ENCODE results near the gene GDF11. TPM values are rescaled to one million over a fixed set of nuclear protein-coding genes. Genes with fewer than 3 reads are reported as not detected.

Gene GDF11
- total and polyA plus RNA-seq, 4 experiments from 2014 or later, result 0.25 to 15.8 (median 8.4) TPM

GRCh38 chr12:55715833-55716581 lies 26.9 kb upstream of the GDF11 start, which contains the start of gene BLOC1S1:
BLOC1S1 (plus strand) TSS chr12:55716046; CDS start chr12:55716052, 6 bp downstream.
- H3K4me3 Mint-ChIP-seq, result peak within 1 kb of the TSS; percentile 90 to 99 (median 94)
- CTCF ChIA-PET (ENCODE audit: partially characterized antibody), result interaction anchor here (1.1 to 5.1 kb wide), 7 partner anchors 9 to 114 kb away, joined by 3 to 44 read pairs (median 8); partner anchors contain the start of genes CD63 and DNAJC14
- Histone ChIP-seq H3K27me3 (ENCODE audit: insufficient read depth, low read length) (no peaks in the 10 kb centered on the region), H3K27ac (ENCODE audit: low read depth, low read length) (peak within 1 kb of the TSS; percentile 91), H3K36me3 (ENCODE audit: insufficient read depth, low read length) (peaks cover 10% of the 10 kb centered on the region), H3K4me3 (ENCODE audit: low read length in 2 of 2) (peak within 1 kb of the TSS; percentile 84 to 99), H3K4me1 (ENCODE audit: insufficient read depth, low read length) (peaks cover 39% of the 10 kb centered on the region), H3K9me3 (ENCODE audit: control insufficient read depth in 1 of 2, low read length in 2 of 2) (no peaks in the 10 kb centered on the region)
- DNase-seq, result peak; percentile 88 to 94 (median 90)
- peaks cover 0 to 28% of the 10 kb centered on the region in 2 donors for H3K36me3 Mint-ChIP-seq
- intact Hi-C loops (cut with micrococcal nuclease), result loop anchor here (1.0 to 5.0 kb wide), 4 partner anchors 14 to 113 kb away; partner anchors contain the start of gene DNAJC14
- POLR2A ChIA-PET (ENCODE audit: partially characterized antibody), result interaction anchor here (0.7 to 4.0 kb wide), 19 partner anchors 9 to 600 kb away, joined by 3 to 42 read pairs (median 6); partner anchors contain the start of genes CD63, CNPY2, DGKA and DNAJC14
- H3K27ac Mint-ChIP-seq, result peak within 1 kb of the TSS; percentile 94 to 99 (median 98)
- H3K9me3 Mint-ChIP-seq, result peaks cover 0 to 4% (median 0%) of the 10 kb centered on the region in 8 donors
- H3K27me3 Mint-ChIP-seq, result peaks cover 0 to 1% of the 10 kb centered on the region in 2 donors
- peaks cover 18 to 50% (median 36%) of the 10 kb centered on the region in 4 donors for H3K4me1 Mint-ChIP-seq

GRCh38 chr12:55716582-55716957 lies 26.4 kb upstream of the GDF11 start:
- peak overlapping the region; percentile 90 to 99 (median 94) for H3K4me3 Mint-ChIP-seq
- H3K4me1 Mint-ChIP-seq, result peaks cover 18 to 52% (median 37%) of the 10 kb centered on the region in 4 donors
- H3K27ac Mint-ChIP-seq, result peak overlapping the region; percentile 94 to 99 (median 98)
- peaks cover 0 to 1% of the 10 kb centered on the region in 2 donors for H3K27me3 Mint-ChIP-seq
- Histone ChIP-seq H3K4me3 (ENCODE audit: low read length in 2 of 2) (peak overlapping the region; percentile 84 to 99), H3K36me3 (ENCODE audit: insufficient read depth, low read length) (peaks cover 13% of the 10 kb centered on the region), H3K4me1 (ENCODE audit: insufficient read depth, low read length) (peaks cover 40% of the 10 kb centered on the region), H3K27me3 (ENCODE audit: insufficient read depth, low read length) (no peaks in the 10 kb centered on the region), H3K27ac (ENCODE audit: low read depth, low read length) (peak overlapping the region; percentile 91), H3K9me3 (ENCODE audit: control insufficient read depth in 1 of 2, low read length in 2 of 2) (no peaks in the 10 kb centered on the region)
- no peak for DNase-seq
- ChIA-PET CTCF (ENCODE audit: partially characterized antibody) (interaction anchor here (1.2 to 5.1 kb wide), 5 partner anchors 8 to 113 kb away, joined by 3 to 44 read pairs (median 9); partner anchors contain the start of genes CD63 and DNAJC14), POLR2A (ENCODE audit: partially characterized antibody) (interaction anchor here (0.6 to 4.0 kb wide), 22 partner anchors 8 to 600 kb away, joined by 3 to 42 read pairs (median 4); partner anchors contain the start of genes CD63, CNPY2, DGKA and DNAJC14)
- H3K9me3 Mint-ChIP-seq, result peaks cover 0 to 4% (median 0%) of the 10 kb centered on the region in 8 donors
- intact Hi-C loops (cut with micrococcal nuclease), result loop anchor here (1.0 to 5.0 kb wide), 4 partner anchors 14 to 113 kb away; partner anchors contain the start of gene DNAJC14
- peaks cover 0 to 28% of the 10 kb centered on the region in 2 donors for H3K36me3 Mint-ChIP-seq

GRCh38 chr12:55717011-55718007 lies 25.6 kb upstream of the GDF11 start:
- CTCF ChIA-PET (ENCODE audit: partially characterized antibody), result interaction anchor here (0.6 to 5.1 kb wide), 5 partner anchors 8 to 266 kb away, joined by 3 to 44 read pairs (median 9); partner anchors contain the start of gene CD63
- peaks cover 18 to 52% (median 37%) of the 10 kb centered on the region in 4 donors for H3K4me1 Mint-ChIP-seq

GRCh38 chr12:55718015-55718414 lies 24.9 kb upstream of the GDF11 start:
- POLR2A ChIA-PET (ENCODE audit: partially characterized antibody), result interaction anchor here (1.0 to 4.0 kb wide), 2 partner anchors 11 to 20 kb away, joined by 3 to 42 read pairs; partner anchors contain the start of gene CD63
- peak overlapping the region in 4 of 8 donors; percentile 48 to 99 (median 92) for H3K4me3 Mint-ChIP-seq
- peaks cover 15% of the 10 kb centered on the region for H3K36me3 ChIP-seq (ENCODE audit: insufficient read depth, low read length)
- no peaks in the 10 kb centered on the region for H3K9me3 ChIP-seq (ENCODE audit: control insufficient read depth in 1 of 2, low read length in 2 of 2)
- H3K27ac Mint-ChIP-seq, result peak overlapping the region in 5 of 7 donors; percentile 30 to 99 (median 63)
- no peak for DNase-seq
- no peak overlapping the region for H3K4me3 ChIP-seq (ENCODE audit: low read length in 2 of 2)
- H3K36me3 Mint-ChIP-seq, result peaks cover 0 to 29% of the 10 kb centered on the region in 2 donors
- H3K27me3 Mint-ChIP-seq, result peaks cover 0 to 1% of the 10 kb centered on the region in 2 donors
- H3K27ac ChIP-seq (ENCODE audit: low read depth, low read length), result no peak overlapping the region
- no peaks in the 10 kb centered on the region for H3K27me3 ChIP-seq (ENCODE audit: insufficient read depth, low read length)
- CTCF ChIA-PET (ENCODE audit: partially characterized antibody), result interaction anchor here (5.1 kb wide), 1 partner anchor 20 kb away, joined by 44 read pairs; no protein-coding TSS in a partner anchor
- intact Hi-C loops (cut with micrococcal nuclease), result loop anchor here (5.0 kb wide), 1 partner anchor 71 kb away; no protein-coding TSS in a partner anchor
- peaks cover 0 to 4% (median 0%) of the 10 kb centered on the region in 8 donors for H3K9me3 Mint-ChIP-seq
- peaks cover 18 to 52% (median 37%) of the 10 kb centered on the region in 4 donors for H3K4me1 Mint-ChIP-seq
- peaks cover 40% of the 10 kb centered on the region for H3K4me1 ChIP-seq (ENCODE audit: insufficient read depth, low read length)

More at GRCh38 chr12:55717011-55718007, 25.6 kb upstream of the GDF11 start:
- POLR2A ChIA-PET (ENCODE audit: partially characterized antibody), result interaction anchor here (0.6 to 4.0 kb wide), 10 partner anchors 11 to 215 kb away, joined by 3 to 42 read pairs (median 4); partner anchors contain the start of genes CD63, ITGA7, ORMDL2 and PYM1
- H3K27ac ChIP-seq (ENCODE audit: low read depth, low read length), result peak overlapping the region; percentile 91
- Mint-ChIP-seq H3K27me3 (peaks cover 0 to 1% of the 10 kb centered on the region in 2 donors), H3K9me3 (peaks cover 0 to 4% (median 0%) of the 10 kb centered on the region in 8 donors), H3K27ac (peak overlapping the region; percentile 47 to 99 (median 95)), H3K4me3 (peak overlapping the region; percentile 90 to 99 (median 94)), H3K36me3 (peaks cover 0 to 29% of the 10 kb centered on the region in 2 donors)
- H3K27me3 ChIP-seq (ENCODE audit: insufficient read depth, low read length), result no peaks in the 10 kb centered on the region
- H3K36me3 ChIP-seq (ENCODE audit: insufficient read depth, low read length), result peaks cover 15% of the 10 kb centered on the region
- H3K4me3 ChIP-seq (ENCODE audit: low read length in 2 of 2), result peak overlapping the region; percentile 84 to 99
- peaks cover 40% of the 10 kb centered on the region for H3K4me1 ChIP-seq (ENCODE audit: insufficient read depth, low read length)
- intact Hi-C loops (cut with micrococcal nuclease), result loop anchor here (5.0 kb wide), 1 partner anchor 70 kb away; no protein-coding TSS in a partner anchor
- no peaks in the 10 kb centered on the region for H3K9me3 ChIP-seq (ENCODE audit: control insufficient read depth in 1 of 2, low read length in 2 of 2)
- DNase-seq, result no peak

- peaks cover 40% of the 10 kb centered on the region for H3K4me1 ChIP-seq (ENCODE audit: insufficient read depth, low read length)
- no peak overlapping the region for H3K4me3 ChIP-seq (ENCODE audit: low read length in 2 of 2)
- peaks cover 0 to 1% of the 10 kb centered on the region in 2 donors for H3K27me3 Mint-ChIP-seq
- peaks cover 0 to 4% (median 0%) of the 10 kb centered on the region in 8 donors for H3K9me3 Mint-ChIP-seq
- POLR2A ChIA-PET (ENCODE audit: partially characterized antibody), result interaction anchor here (1.0 to 4.0 kb wide), 4 partner anchors 9 to 20 kb away, joined by 3 to 42 read pairs (median 3); partner anchors contain the start of gene CD63
- intact Hi-C loops (cut with micrococcal nuclease), result loop anchor here (5.0 kb wide), 1 partner anchor 71 kb away; no protein-coding TSS in a partner anchor
- no peak for DNase-seq
- H3K27ac Mint-ChIP-seq, result peak overlapping the region in 3 of 7 donors; percentile 25 to 99 (median 35)
- peaks cover 0 to 29% of the 10 kb centered on the region in 2 donors for H3K36me3 Mint-ChIP-seq
- peak overlapping the region in 3 of 8 donors; percentile 4 to 36 (median 13) for H3K4me3 Mint-ChIP-seq
- peaks cover 15% of the 10 kb centered on the region for H3K36me3 ChIP-seq (ENCODE audit: insufficient read depth, low read length)
- H3K27me3 ChIP-seq (ENCODE audit: insufficient read depth, low read length), result no peaks in the 10 kb centered on the region
- CTCF ChIA-PET (ENCODE audit: partially characterized antibody), result interaction anchor here (5.1 kb wide), 1 partner anchor 19 kb away, joined by 44 read pairs; no protein-coding TSS in a partner anchor
- no peaks in the 10 kb centered on the region for H3K9me3 ChIP-seq (ENCODE audit: control insufficient read depth in 1 of 2, low read length in 2 of 2)
- H3K4me1 Mint-ChIP-seq, result peaks cover 18 to 52% (median 37%) of the 10 kb centered on the region in 4 donors
- no peak overlapping the region for H3K27ac ChIP-seq (ENCODE audit: low read depth, low read length)
Measured at GRCh38 chr12:55718624-55719275, 24.2 kb upstream of the GDF11 start.
